Transverse colon (tissue), 4 donors: ENCODE measurements around the gene NDUFV1.

Source experiments
- CTCF ChIP-seq, 5 experiments: fragments of 200-600 bp in 3 of 5; fragments of 450-650 bp in 2 of 5; sonication (generic) in 3 of 5; IDR thresholded peaks; 1 replicate in 2 of 5; 2 replicates in 3 of 5; pipeline ENCODE4 v1.5.1; 2016 to 2017; ENCODE audit warnings: antibody characterized with exemption in 5 of 5, inconsistent platforms in 3 of 5, mild to moderate bottlenecking in 2 of 5, moderate library complexity in 1 of 5
- EP300 ChIP-seq: sonication (generic); formaldehyde crosslinking; IDR thresholded peaks from one replicate; pipeline ENCODE4 v1.6.1; 2017; ENCODE audit warnings: antibody characterized with exemption, low read depth
- POLR2A ChIP-seq: fragments of 450-650 bp; IDR thresholded peaks from one replicate; pipeline ENCODE4 v1.6.1; 2016; ENCODE audit warnings: antibody characterized with exemption, mild to moderate bottlenecking, moderate library complexity
- POLR2AphosphoS5 ChIP-seq, 3 donors: sonication (generic); formaldehyde crosslinking; IDR thresholded peaks; one replicate each; pipeline ENCODE4 v1.6.1; 2016; ENCODE audit warnings: antibody characterized with exemption in 3 of 3

- TF ChIP-seq EP300: no peak
- no peak for TF ChIP-seq CTCF (IDR thresholded peaks at IDR 0.05)
- TF ChIP-seq POLR2A: no peak
- TF ChIP-seq POLR2AphosphoS5 (IDR thresholded peaks at IDR 0.05): no peak
Observed at GRCh38 chr11:67584881-67585873, 21.6 kb upstream of the NDUFV1 start.
